NCI-H526 treated with DMSO at 0.1 percent for 48 hours (cell line): ENCODE results near the gene ZSCAN2.
A peak's percentile ranks its signal among the peaks of the same experiment; 100 is the strongest.
"Not testable (repeated sequence)": the region's sequence is repeated elsewhere in the genome, so short reads cannot be mapped to it uniquely, and the experiment has no call there.

ENCODE experiments used
- DNase-seq: peaks from one replicate; lab custom pipeline; 2025; lab: John Stamatoyannopoulos, UW

Gene ZSCAN2

GRCh38 chr15:84600687-84601554, at the start of gene ZSCAN2:
Gene ZSCAN2, plus strand, starts transcription at chr15:84601009. Its CDS starts 2,919 bp downstream, at chr15:84603928.
- DNase-seq, result peak; percentile 93

- DNase-seq, result not testable (repeated sequence)
Observed at GRCh38 chr15:84551624-84552023, 49.2 kb upstream of the ZSCAN2 start.

GRCh38 chr15:84552896-84553295, 47.9 kb upstream of the ZSCAN2 start:
- no peak for DNase-seq

GRCh38 chr15:84556690-84557089, 44.1 kb upstream of the ZSCAN2 start:
- DNase-seq, result not testable (repeated sequence)

- DNase-seq, result not testable (repeated sequence)
Observed at GRCh38 chr15:84568021-84568420, 32.8 kb upstream of the ZSCAN2 start.

- no peak for DNase-seq
Observed at GRCh38 chr15:84570164-84570735, 30.6 kb upstream of the ZSCAN2 start.

GRCh38 chr15:84572231-84572630, 28.6 kb upstream of the ZSCAN2 start:
- DNase-seq, result no peak

- DNase-seq, result no peak
Observed at GRCh38 chr15:84575493-84575892, 25.3 kb upstream of the ZSCAN2 start.

- DNase-seq, result not testable (repeated sequence)
Observed at GRCh38 chr15:84577891-84578290, 22.9 kb upstream of the ZSCAN2 start.

- not testable (repeated sequence) for DNase-seq
Observed at GRCh38 chr15:84579261-84579721, 21.5 kb upstream of the ZSCAN2 start.

GRCh38 chr15:84581676-84582428, 19.0 kb upstream of the ZSCAN2 start:
- not testable (repeated sequence) for DNase-seq

- no peak for DNase-seq
Observed at GRCh38 chr15:84582583-84583157, 18.1 kb upstream of the ZSCAN2 start.

GRCh38 chr15:84583921-84584320, 16.9 kb upstream of the ZSCAN2 start:
- not testable (repeated sequence) for DNase-seq

GRCh38 chr15:84586696-84587095, 14.1 kb upstream of the ZSCAN2 start:
- DNase-seq, result no peak

GRCh38 chr15:84588053-84588874, 12.5 kb upstream of the ZSCAN2 start:
- DNase-seq, result peak; percentile 77

- no peak for DNase-seq
Observed at GRCh38 chr15:84590406-84590805, 10.4 kb upstream of the ZSCAN2 start.

GRCh38 chr15:84591815-84592214, 9.0 kb upstream of the ZSCAN2 start:
- no peak for DNase-seq

GRCh38 chr15:84594617-84595290, 6.1 kb upstream of the ZSCAN2 start:
- no peak for DNase-seq

GRCh38 chr15:84595660-84596059, 5.1 kb upstream of the ZSCAN2 start:
- no peak for DNase-seq

- DNase-seq, result no peak
Observed at GRCh38 chr15:84597296-84597695, 3.5 kb upstream of the ZSCAN2 start.

- DNase-seq, result no peak
Observed at GRCh38 chr15:84598250-84598649, 2.6 kb upstream of the ZSCAN2 start.
